HL-60 (cell line): ENCODE data around the gene WFS1.

ENCODE experiments used
- CTCF ChIP-seq: IDR thresholded peaks from one replicate; pipeline ENCODE4 v1.5.1; 2011; ENCODE audit warnings: low read length, control low read depth, inconsistent platforms; ENCODE audit not compliant: insufficient read depth
- POLR2AphosphoS5 ChIP-seq: IDR thresholded peaks from 2 replicates; pipeline ENCODE4 v1.6.1; 2012; ENCODE audit warnings: low read depth
- REST ChIP-seq: IDR thresholded peaks from 2 replicates; pipeline ENCODE4 v1.6.1; 2012; ENCODE audit warnings: low read depth; ENCODE audit not compliant: insufficient replicate concordance

- TF ChIP-seq CTCF: no peak
- TF ChIP-seq POLR2AphosphoS5: no peak
- no peak for TF ChIP-seq REST
Observed at GRCh38 chr4:6322761-6323566, 53.3 kb downstream of the WFS1 start.
